Sigmoid colon (tissue), 7 donors: ENCODE measurements around the gene RARG. TPM values are rescaled to one million over a fixed set of nuclear protein-coding genes. Genes with fewer than 3 reads are reported as not detected.

ENCODE experiments used
- DNase-seq: peaks from one replicate; pipeline ENCODE4 v3.0.0-alpha.2; 2019
- H3K27ac ChIP-seq, 4 donors: fragments of 200-600 bp; sonication (generic); one replicate each; pipeline ENCODE4 v1.5.1; 2016 to 2019; ENCODE audit warnings: mild to moderate bottlenecking in 1 of 4
- H3K27me3 ChIP-seq, 3 donors: fragments of 200-600 bp; sonication (generic); one replicate each; pipeline ENCODE4 v1.5.1; 2019; ENCODE audit warnings: mild to moderate bottlenecking in 1 of 3
- H3K36me3 ChIP-seq, 4 donors: fragments of 200-600 bp; sonication (generic); one replicate each; pipeline ENCODE4 v1.5.1; 2016 to 2019
- H3K4me1 ChIP-seq, 4 donors: fragments of 200-600 bp; sonication (generic); one replicate each; pipeline ENCODE4 v1.5.1; 2017 to 2019
- H3K4me3 ChIP-seq, 4 donors: fragments of 200-600 bp; sonication (generic); one replicate each; pipeline ENCODE4 v1.5.1; 2017 to 2019; ENCODE audit warnings: mild to moderate bottlenecking in 2 of 4, moderate library complexity in 1 of 4
- H3K9me3 ChIP-seq, 4 donors: fragments of 200-600 bp in 3 of 4; sonication (generic) in 3 of 4; one replicate each; pipeline versions ENCODE4 v1.5.1 to v1.6.1; 2013 to 2019
- EP300 ChIP-seq, 4 donors: sonication (generic); formaldehyde crosslinking; IDR thresholded peaks; one replicate each; pipeline ENCODE4 v1.6.1; 2017; ENCODE audit warnings: antibody characterized with exemption in 4 of 4
- POLR2A ChIP-seq, 2 donors: fragments of 450-650 bp; IDR thresholded peaks; one replicate each; pipeline ENCODE4 v1.6.1; 2016; ENCODE audit warnings: antibody characterized with exemption in 2 of 2, mild to moderate bottlenecking in 2 of 2, moderate library complexity in 2 of 2
- POLR2AphosphoS5 ChIP-seq, 4 donors: sonication (generic); formaldehyde crosslinking; IDR thresholded peaks; one replicate each; pipeline ENCODE4 v1.6.1; 2017; ENCODE audit warnings: antibody characterized with exemption in 4 of 4
- WGBS, 2 donors: extraction: QIAGEN DNeasy Blood & Tissue Kit; methylation state at CpG; one replicate each; pipeline ENCODE4 v1.1.7; 2013; 5-methylcytosine and 5-hydroxymethylcytosine counted together
- intact Hi-C: fragments of 100-400 bp; cut with DNase I; formaldehyde crosslinking; loops from one replicate; pipeline ENCODE4 v1.15.1; 2023
- polyA plus RNA-seq, 3 donors: library from polyadenylated mRNA; stranded (reverse); fragments of 200-250 nt; gene quantifications; one replicate each; pipeline ENCODE4 v1.2.3, GENCODE V29; 2013
- total RNA-seq, 4 donors: library from RNA; depleted of rRNA; stranded (reverse); fragments of >200 nt; gene quantifications; one replicate each; pipeline ENCODE4 v1.1.0, GENCODE V29; 2016
- TF ChIP-seq, protein P1 (sequence below), 4 experiments: fragments of 450-650 bp in 3 of 4; fragments of 200-600 bp in 1 of 4; IDR thresholded peaks; one replicate each; pipeline ENCODE4 v1.5.1; 2016 to 2019; ENCODE audit warnings: antibody characterized with exemption in 4 of 4, mild to moderate bottlenecking in 3 of 4, moderate library complexity in 2 of 4
- donor health status: healthy with polysubstance abuse.
- donor health status: Bipolar disorder and iron deficiency.
- donor health status: healthy.

Gene RARG
- total and polyA plus RNA-seq, 7 donors, result 3.2 to 17.2 (median 10.3) TPM

DNA sequence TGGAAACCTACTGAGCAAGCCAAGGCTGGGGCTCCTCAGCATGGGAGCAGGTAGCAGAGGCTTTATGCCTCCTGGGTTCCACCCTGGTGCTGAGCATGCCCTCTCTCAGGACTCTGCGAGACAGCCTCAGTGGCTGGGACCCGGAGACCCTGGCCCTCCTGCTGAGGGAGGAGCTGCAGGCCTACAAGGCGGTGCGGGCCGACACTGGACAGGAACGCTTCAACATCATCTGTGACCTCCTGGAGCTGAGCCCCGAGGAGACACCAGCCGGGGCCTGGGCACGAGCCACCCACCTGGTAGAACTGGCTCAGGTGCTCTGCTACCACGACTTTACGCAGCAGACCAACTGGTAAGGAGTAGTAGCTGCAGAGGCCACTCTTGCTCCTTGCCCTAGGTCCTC is 44.5 kb upstream of the RARG start:
- H3K9me3 ChIP-seq, result no peaks in the 10 kb centered on the region
- H3K36me3 ChIP-seq, result no peaks in the 10 kb centered on the region
- H3K27me3 ChIP-seq, result no peaks in the 10 kb centered on the region
- no peaks in the 10 kb centered on the region for H3K4me1 ChIP-seq
- 96% methylated on average over 11 of the region's 11 CpGs for whole genome bisulfite sequencing, 2 donors
- no peak overlapping the region for H3K27ac ChIP-seq
- TF ChIP-seq POLR2A (IDR thresholded peaks at IDR 0.05), result no peak
- TF ChIP-seq POLR2AphosphoS5 (IDR thresholded peaks at IDR 0.05), result no peak
- TF ChIP-seq, protein P1, sequence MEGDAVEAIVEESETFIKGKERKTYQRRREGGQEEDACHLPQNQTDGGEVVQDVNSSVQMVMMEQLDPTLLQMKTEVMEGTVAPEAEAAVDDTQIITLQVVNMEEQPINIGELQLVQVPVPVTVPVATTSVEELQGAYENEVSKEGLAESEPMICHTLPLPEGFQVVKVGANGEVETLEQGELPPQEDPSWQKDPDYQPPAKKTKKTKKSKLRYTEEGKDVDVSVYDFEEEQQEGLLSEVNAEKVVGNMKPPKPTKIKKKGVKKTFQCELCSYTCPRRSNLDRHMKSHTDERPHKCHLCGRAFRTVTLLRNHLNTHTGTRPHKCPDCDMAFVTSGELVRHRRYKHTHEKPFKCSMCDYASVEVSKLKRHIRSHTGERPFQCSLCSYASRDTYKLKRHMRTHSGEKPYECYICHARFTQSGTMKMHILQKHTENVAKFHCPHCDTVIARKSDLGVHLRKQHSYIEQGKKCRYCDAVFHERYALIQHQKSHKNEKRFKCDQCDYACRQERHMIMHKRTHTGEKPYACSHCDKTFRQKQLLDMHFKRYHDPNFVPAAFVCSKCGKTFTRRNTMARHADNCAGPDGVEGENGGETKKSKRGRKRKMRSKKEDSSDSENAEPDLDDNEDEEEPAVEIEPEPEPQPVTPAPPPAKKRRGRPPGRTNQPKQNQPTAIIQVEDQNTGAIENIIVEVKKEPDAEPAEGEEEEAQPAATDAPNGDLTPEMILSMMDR (IDR thresholded peaks at IDR 0.05), result no peak
- TF ChIP-seq EP300 (IDR thresholded peaks at IDR 0.05), result no peak
- DNase-seq, result no peak
- no peak overlapping the region for H3K4me3 ChIP-seq
- intact Hi-C loops, result no loop called here

DNA sequence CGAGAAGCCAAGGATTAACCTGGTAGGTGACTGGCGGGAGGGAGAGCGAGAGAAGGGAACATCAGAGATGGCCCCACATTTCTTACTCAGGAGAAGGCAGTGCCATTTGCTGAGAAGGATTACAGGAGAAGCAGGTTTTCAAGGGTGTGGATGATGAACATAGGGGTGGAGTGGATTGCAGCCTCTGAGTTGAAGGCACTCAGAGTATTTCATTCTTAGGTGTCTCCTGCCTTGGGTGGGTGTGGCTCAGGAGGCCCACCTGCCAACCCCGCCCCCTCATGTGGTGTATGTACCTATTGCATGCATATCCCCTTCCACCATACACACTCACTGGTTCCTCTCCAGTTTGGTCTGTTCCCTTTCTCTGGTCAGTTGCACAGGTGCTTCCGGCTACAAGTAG is 42.4 kb upstream of the RARG start:
- intact Hi-C loops, result no loop called here

DNA sequence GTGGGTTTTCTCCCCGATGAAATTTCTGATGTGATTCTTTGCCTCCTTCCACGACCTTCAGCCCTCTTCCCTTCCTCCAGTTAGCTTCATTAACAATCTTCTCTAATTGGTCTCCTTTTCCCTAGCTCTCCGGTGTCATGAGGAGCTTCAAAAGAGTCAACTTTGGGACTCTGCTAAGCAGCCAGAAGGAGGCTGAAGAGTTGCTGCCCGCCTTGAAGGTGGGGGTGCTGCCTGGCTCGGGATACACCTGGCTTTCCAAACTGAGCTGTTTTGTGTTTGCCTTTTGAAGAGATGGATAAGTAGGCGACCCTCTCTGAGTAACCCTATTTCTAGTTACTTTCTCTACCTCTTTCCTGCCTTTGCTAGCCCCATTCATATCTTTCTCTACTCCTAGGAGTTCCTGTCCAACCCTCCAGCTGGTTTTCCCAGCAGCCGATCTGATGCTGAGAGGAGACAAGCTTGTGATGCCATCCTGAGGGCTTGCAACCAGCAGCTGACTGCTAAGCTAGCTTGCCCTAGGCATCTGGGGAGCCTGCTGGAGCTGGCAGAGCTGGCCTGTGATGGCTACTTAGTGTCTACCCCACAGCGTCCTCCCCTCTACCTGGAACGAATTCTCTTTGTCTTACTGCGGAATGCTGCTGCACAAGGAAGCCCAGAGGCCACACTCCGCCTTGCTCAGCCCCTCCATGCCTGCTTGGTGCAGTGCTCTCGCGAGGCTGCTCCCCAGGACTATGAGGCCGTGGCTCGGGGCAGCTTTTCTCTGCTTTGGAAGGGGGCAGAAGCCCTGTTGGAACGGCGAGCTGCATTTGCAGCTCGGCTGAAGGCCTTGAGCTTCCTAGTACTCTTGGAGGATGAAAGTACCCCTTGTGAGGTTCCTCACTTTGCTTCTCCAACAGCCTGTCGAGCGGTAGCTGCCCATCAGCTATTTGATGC is 36.9 kb upstream of the RARG start:
- DNase-seq, result no peak
- H3K27ac ChIP-seq, result peak overlapping the region in 2 of 4 donors; percentile 61 to 63
- 66% methylated on average over 20 of the region's 20 CpGs for WGBS, 2 donors
- peaks cover 0 to 15% (median 8%) of the 10 kb centered on the region in 4 donors for H3K4me1 ChIP-seq
- intact Hi-C loops, result loop anchor here (1.0 kb wide), 1 partner anchor 56 kb away; no protein-coding TSS in a partner anchor
- no peaks in the 10 kb centered on the region for H3K9me3 ChIP-seq
- TF ChIP-seq POLR2A (IDR thresholded peaks at IDR 0.05) (no peak), POLR2AphosphoS5 (IDR thresholded peaks at IDR 0.05) (no peak), EP300 (IDR thresholded peaks at IDR 0.05) (no peak)
- TF ChIP-seq, protein P1 (IDR thresholded peaks at IDR 0.05), result no peak
- H3K27me3 ChIP-seq, result no peaks in the 10 kb centered on the region
- H3K4me3 ChIP-seq, result peak overlapping the region in 3 of 4 donors; percentile 55 to 60 (median 58)
- no peaks in the 10 kb centered on the region for H3K36me3 ChIP-seq

More for the DNA sequence above, 42.4 kb upstream of the RARG start:
- no peaks in the 10 kb centered on the region for H3K36me3 ChIP-seq
- TF ChIP-seq, protein P1 (IDR thresholded peaks at IDR 0.05), result no peak
- TF ChIP-seq POLR2AphosphoS5 (IDR thresholded peaks at IDR 0.05) (no peak), EP300 (IDR thresholded peaks at IDR 0.05) (no peak)
- H3K27me3 ChIP-seq, result no peaks in the 10 kb centered on the region
- H3K4me1 ChIP-seq, result no peaks in the 10 kb centered on the region
- no peak overlapping the region for H3K27ac ChIP-seq
- 97 to 98% methylated on average over 5 of the region's 5 CpGs for WGBS, 2 donors
- no peaks in the 10 kb centered on the region for H3K9me3 ChIP-seq
- DNase-seq, result no peak
- no peak overlapping the region for H3K4me3 ChIP-seq

DNA sequence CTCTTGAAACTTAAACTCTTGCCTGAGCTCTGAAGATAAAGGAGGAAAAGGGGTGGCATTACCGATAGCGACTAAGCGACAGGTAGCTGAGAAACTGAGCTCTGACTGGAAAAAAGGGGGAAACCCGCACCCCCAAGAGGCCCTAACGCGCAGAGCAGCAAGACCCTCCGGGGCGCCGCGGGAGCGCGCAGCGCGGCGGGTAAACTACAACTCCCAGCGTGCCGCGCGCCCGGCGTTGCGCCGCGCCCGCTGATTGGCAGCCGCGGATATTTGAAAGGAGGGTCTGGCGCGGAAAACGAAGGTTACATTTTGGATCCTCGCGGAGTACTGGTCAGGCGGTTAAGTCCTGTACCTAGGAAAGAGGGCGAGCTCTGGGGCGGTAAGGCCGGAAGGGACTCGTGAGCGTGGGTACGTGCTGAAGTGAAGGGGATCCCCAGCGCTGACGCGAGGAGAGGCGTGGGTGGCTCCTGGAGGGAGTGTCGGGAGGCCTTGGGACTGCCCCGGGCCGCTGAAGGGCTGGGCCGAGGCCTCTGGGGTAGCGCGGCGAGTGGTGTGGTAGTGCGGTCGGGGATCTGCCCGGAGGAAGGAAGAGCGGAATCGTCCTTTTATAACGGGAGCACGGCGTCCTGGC is 36.1 kb upstream of the RARG start, which contains the start of gene ESPL1:
Gene ESPL1, plus strand, starts transcription at position 301 of the 631 bp plus-strand sequence. CDS start 468 bp downstream, outside the sequence.
- DNase-seq, result peak; percentile 86
- H3K4me3 ChIP-seq, result peak within 1 kb of the TSS; percentile 38 to 60 (median 56)
- peaks cover 0 to 15% (median 8%) of the 10 kb centered on the region in 4 donors for H3K4me1 ChIP-seq
- H3K27me3 ChIP-seq, result no peaks in the 10 kb centered on the region
- 0% methylated on average over 58 of the region's 58 CpGs for WGBS, 2 donors
- no peaks in the 10 kb centered on the region for H3K9me3 ChIP-seq
- H3K27ac ChIP-seq, result peak within 1 kb of the TSS in 3 of 4 donors; percentile 35 to 63 (median 61)
- no peaks in the 10 kb centered on the region for H3K36me3 ChIP-seq
- TF ChIP-seq POLR2AphosphoS5 (IDR thresholded peaks at IDR 0.05) (peak in 3 of 4 donors; percentile 19 to 47 (median 35)), EP300 (IDR thresholded peaks at IDR 0.05) (no peak), POLR2A (IDR thresholded peaks at IDR 0.05) (no peak)
- TF ChIP-seq, protein P1 (IDR thresholded peaks at IDR 0.05), result peak in 2 of 4 experiments; percentile 18 to 26
- intact Hi-C loops, result loop anchor here (1.0 kb wide), 1 partner anchor 55 kb away; no protein-coding TSS in a partner anchor
